ENCODE measurements around the gene STON1.

The STON1 gene

DNA sequence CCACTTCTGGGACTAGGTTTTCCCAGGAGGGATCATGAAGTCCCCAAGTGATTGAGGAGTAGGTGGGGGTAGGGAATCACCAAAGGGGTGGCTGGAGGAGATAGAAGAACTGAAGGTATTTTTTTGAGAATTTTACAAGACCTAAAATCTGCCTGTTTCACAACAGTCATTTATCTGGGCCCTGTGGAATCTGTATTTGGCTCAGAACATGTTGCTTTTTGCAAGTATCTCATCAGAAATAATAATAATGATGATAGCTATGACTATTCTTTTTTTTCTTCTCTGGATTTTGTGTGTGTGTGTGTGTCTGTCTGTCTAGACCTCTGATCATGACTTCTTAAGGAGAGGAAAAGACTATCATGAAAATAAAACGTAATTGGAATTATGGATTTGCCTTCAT, 13.9 kb downstream of the STON1 start:
- H3K27ac ChIP-seq = no peak overlapping the region
- no peaks in the 10 kb centered on the region for H3K36me3 ChIP-seq (ENCODE audit: insufficient read depth)
- H3K79me2 ChIP-seq (ENCODE audit: insufficient read depth, low read depth) = no peaks in the 10 kb centered on the region
- H4K20me1 ChIP-seq (ENCODE audit: insufficient read depth) = no peaks in the 10 kb centered on the region
- H3K9ac ChIP-seq = no peak overlapping the region
- no peaks in the 10 kb centered on the region for H3K27me3 ChIP-seq (ENCODE audit: insufficient read depth, low read depth)
- H2AFZ ChIP-seq (ENCODE audit: low read depth) = no peak overlapping the region
- TF ChIP-seq, protein P1, sequence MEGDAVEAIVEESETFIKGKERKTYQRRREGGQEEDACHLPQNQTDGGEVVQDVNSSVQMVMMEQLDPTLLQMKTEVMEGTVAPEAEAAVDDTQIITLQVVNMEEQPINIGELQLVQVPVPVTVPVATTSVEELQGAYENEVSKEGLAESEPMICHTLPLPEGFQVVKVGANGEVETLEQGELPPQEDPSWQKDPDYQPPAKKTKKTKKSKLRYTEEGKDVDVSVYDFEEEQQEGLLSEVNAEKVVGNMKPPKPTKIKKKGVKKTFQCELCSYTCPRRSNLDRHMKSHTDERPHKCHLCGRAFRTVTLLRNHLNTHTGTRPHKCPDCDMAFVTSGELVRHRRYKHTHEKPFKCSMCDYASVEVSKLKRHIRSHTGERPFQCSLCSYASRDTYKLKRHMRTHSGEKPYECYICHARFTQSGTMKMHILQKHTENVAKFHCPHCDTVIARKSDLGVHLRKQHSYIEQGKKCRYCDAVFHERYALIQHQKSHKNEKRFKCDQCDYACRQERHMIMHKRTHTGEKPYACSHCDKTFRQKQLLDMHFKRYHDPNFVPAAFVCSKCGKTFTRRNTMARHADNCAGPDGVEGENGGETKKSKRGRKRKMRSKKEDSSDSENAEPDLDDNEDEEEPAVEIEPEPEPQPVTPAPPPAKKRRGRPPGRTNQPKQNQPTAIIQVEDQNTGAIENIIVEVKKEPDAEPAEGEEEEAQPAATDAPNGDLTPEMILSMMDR (conservative IDR thresholded peaks at IDR 0.05; ENCODE audit: low read depth, low read length) = no peak
- H3K4me2 ChIP-seq = no peak overlapping the region
- peaks cover 5% of the 10 kb centered on the region for H3K4me1 ChIP-seq (ENCODE audit: low read depth, poor library complexity, severe bottlenecking)
- H3K4me3 ChIP-seq (IDR thresholded peaks at IDR 0.05; ENCODE audit: insufficient read depth, low read depth, low read length) = no peak overlapping the region

DNA sequence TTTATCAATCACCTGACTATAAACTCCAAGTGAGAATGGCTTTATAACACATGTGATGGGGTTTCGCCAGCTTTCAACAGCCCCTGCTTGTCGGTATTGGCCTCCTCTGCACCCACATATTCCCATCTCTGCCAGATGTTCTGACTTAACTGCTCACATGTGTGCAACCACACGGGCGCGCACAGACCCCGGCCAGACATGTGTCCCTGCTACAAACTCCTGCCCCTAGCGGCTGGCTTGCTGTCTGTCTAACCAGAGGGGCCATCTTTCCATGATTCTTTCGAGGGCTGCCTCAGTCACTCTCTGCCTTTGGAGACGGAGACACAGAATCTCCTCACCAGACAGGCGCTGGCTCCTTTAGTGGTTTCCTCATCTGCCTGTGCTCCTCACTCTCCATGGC, 15.3 kb downstream of the STON1 start:
- Histone ChIP-seq H3K4me2 (no peak overlapping the region), H3K9ac (no peak overlapping the region), H4K20me1 (ENCODE audit: insufficient read depth) (no peaks in the 10 kb centered on the region), H3K79me2 (ENCODE audit: insufficient read depth, low read depth) (no peaks in the 10 kb centered on the region), H2AFZ (ENCODE audit: low read depth) (no peak overlapping the region), H3K27me3 (ENCODE audit: insufficient read depth, low read depth) (no peaks in the 10 kb centered on the region), H3K36me3 (ENCODE audit: insufficient read depth) (no peaks in the 10 kb centered on the region), H3K27ac (no peak overlapping the region), H3K4me1 (ENCODE audit: low read depth, poor library complexity, severe bottlenecking) (peaks cover 5% of the 10 kb centered on the region), H3K4me3 (IDR thresholded peaks at IDR 0.05; ENCODE audit: insufficient read depth, low read depth, low read length) (no peak overlapping the region)
- TF ChIP-seq, protein P1 (conservative IDR thresholded peaks at IDR 0.05; ENCODE audit: low read depth, low read length) = no peak

DNA sequence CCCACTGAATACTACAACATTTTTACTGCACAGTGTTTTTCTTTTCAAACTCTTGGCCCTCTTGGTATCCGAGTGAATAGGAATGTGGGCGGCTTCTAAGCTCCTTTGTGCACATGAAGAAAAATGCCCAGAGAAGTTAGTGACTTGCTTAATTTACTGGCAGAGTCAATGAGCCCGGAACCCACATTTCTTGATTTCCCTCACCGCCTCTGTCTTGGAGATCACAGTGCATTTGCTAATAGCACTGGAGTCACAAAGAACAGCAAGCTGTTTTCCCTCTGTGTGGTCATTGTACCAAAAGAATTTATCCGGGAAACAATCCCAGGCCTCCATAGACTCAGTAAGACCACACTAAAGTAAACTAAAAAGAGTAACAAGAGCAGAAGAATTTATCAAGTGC, 18.9 kb downstream of the STON1 start:
- Histone ChIP-seq H3K79me2 (ENCODE audit: insufficient read depth, low read depth) (no peaks in the 10 kb centered on the region), H3K36me3 (ENCODE audit: insufficient read depth) (no peaks in the 10 kb centered on the region), H3K9ac (no peak overlapping the region), H3K4me1 (ENCODE audit: low read depth, poor library complexity, severe bottlenecking) (peaks cover 5% of the 10 kb centered on the region), H2AFZ (ENCODE audit: low read depth) (no peak overlapping the region), H3K27me3 (ENCODE audit: insufficient read depth, low read depth) (no peaks in the 10 kb centered on the region), H3K4me2 (no peak overlapping the region), H4K20me1 (ENCODE audit: insufficient read depth) (no peaks in the 10 kb centered on the region), H3K4me3 (IDR thresholded peaks at IDR 0.05; ENCODE audit: insufficient read depth, low read depth, low read length) (no peak overlapping the region), H3K27ac (no peak overlapping the region)
- TF ChIP-seq, protein P1 (conservative IDR thresholded peaks at IDR 0.05; ENCODE audit: low read depth, low read length) = no peak

DNA sequence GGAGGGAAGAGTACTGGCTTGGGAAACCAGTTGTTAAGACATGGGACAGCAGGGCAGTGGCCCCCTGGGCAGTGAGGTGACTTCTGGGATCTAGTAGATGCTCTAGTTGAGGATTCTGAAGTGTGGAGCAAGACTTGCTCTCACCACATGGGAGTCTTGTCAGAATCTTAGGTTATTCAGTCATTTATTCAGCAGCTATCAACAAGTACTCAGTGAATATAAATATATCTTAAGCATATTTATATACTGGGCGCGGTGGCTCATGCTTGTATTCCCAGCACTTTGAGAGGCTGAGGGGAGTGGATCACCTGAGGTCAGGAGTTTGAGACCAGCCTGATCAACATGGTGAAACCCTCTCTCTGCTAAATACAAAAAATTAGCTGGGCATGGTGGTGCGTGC, 20.0 kb downstream of the STON1 start:
- no peaks in the 10 kb centered on the region for H4K20me1 ChIP-seq (ENCODE audit: insufficient read depth)
- no peak overlapping the region for H3K4me2 ChIP-seq
- H3K4me3 ChIP-seq (IDR thresholded peaks at IDR 0.05; ENCODE audit: insufficient read depth, low read depth, low read length) = no peak overlapping the region
- no peak overlapping the region for H2AFZ ChIP-seq (ENCODE audit: low read depth)
- H3K79me2 ChIP-seq (ENCODE audit: insufficient read depth, low read depth) = no peaks in the 10 kb centered on the region
- H3K4me1 ChIP-seq (ENCODE audit: low read depth, poor library complexity, severe bottlenecking) = peaks cover under 1% of the 10 kb centered on the region
- H3K9ac ChIP-seq = no peak overlapping the region
- H3K27ac ChIP-seq = no peak overlapping the region
- H3K27me3 ChIP-seq (ENCODE audit: insufficient read depth, low read depth) = no peaks in the 10 kb centered on the region
- TF ChIP-seq, protein P1 (conservative IDR thresholded peaks at IDR 0.05; ENCODE audit: low read depth, low read length) = no peak
- no peaks in the 10 kb centered on the region for H3K36me3 ChIP-seq (ENCODE audit: insufficient read depth)
